Bronchial epithelial cell (primary cell): ENCODE measurements around the gene HCN2. TPM values are rescaled to one million over a fixed set of nuclear protein-coding genes. Genes with fewer than 3 reads are reported as not detected.

Source experiments
- DNase-seq: peaks from one replicate; pipeline ENCODE4 v3.0.0-alpha.2; 2010; ENCODE audit warnings: low read depth
- FAIRE-seq: peaks from 2 replicates; lab custom pipeline; 2011; peaks lifted over from hg19 to GRCh38; lab: Jason Lieb, UNC
- H3K27me3 ChIP-seq: 2 replicates; pipeline ENCODE4 v1.5.1; 2011; ENCODE audit warnings: low read length; ENCODE audit not compliant: control insufficient read depth, insufficient read depth
- H3K36me3 ChIP-seq: 2 replicates; pipeline ENCODE4 v1.5.1; 2011; ENCODE audit warnings: low read length; ENCODE audit not compliant: control insufficient read depth, insufficient read depth
- H3K4me3 ChIP-seq: 2 replicates; pipeline ENCODE4 v1.5.1; 2011; ENCODE audit warnings: mild to moderate bottlenecking, low read depth, low read length, control low read depth
- CTCF ChIP-seq: IDR thresholded peaks from 2 replicates; pipeline ENCODE4 v1.5.1; 2011; ENCODE audit warnings: mild to moderate bottlenecking, moderate library complexity, low read length, control low read depth, inconsistent platforms; ENCODE audit not compliant: insufficient read depth, severe bottlenecking
- total RNA-seq: library from RNA; depleted of rRNA; stranded (reverse); fragments of >200 nt; gene quantifications from 2 replicates; pipeline ENCODE4 v1.2.1, GENCODE V29; 2014

Gene HCN2
- total RNA-seq, 1 donor from 2014 or later = under 0.01 TPM

- Histone ChIP-seq H3K27me3 (no peaks in the 10 kb centered on the region), H3K4me3 (no peak overlapping the region), H3K36me3 (no peaks in the 10 kb centered on the region)
- FAIRE-seq = no peak
- no peak for TF ChIP-seq CTCF
- no peak for DNase-seq
These were observed 42.6 kb upstream of the HCN2 start for GRCh38 chr19:547117-547516.

GRCh38 chr19:547836-548720, 41.6 kb upstream of the HCN2 start:
- FAIRE-seq (no peak), DNase-seq (no peak)
- Histone ChIP-seq H3K4me3 (no peak overlapping the region), H3K36me3 (no peaks in the 10 kb centered on the region), H3K27me3 (no peaks in the 10 kb centered on the region)
- TF ChIP-seq CTCF = no peak

GRCh38 chr19:548886-549830, 40.5 kb upstream of the HCN2 start:
- Histone ChIP-seq H3K4me3 (no peak overlapping the region), H3K36me3 (no peaks in the 10 kb centered on the region), H3K27me3 (no peaks in the 10 kb centered on the region)
- FAIRE-seq (no peak), DNase-seq (no peak)
- no peak for TF ChIP-seq CTCF

GRCh38 chr19:554817-555216, 34.9 kb upstream of the HCN2 start:
- DNase-seq (no peak), FAIRE-seq (no peak)
- no peaks in the 10 kb centered on the region for H3K36me3 ChIP-seq
- no peak for TF ChIP-seq CTCF
- H3K4me3 ChIP-seq = no peak overlapping the region
- H3K27me3 ChIP-seq = no peaks in the 10 kb centered on the region

- Histone ChIP-seq H3K4me3 (no peak overlapping the region), H3K27me3 (no peaks in the 10 kb centered on the region), H3K36me3 (no peaks in the 10 kb centered on the region)
- FAIRE-seq (no peak), DNase-seq (no peak)
- TF ChIP-seq CTCF = no peak
These were observed 34.2 kb upstream of the HCN2 start for GRCh38 chr19:555474-555808.
